GM18867 (cell line): ENCODE results near the gene GIMAP7.
"Not testable (repeated sequence)": the region's sequence is repeated elsewhere in the genome, so short reads cannot be mapped to it uniquely, and the experiment has no call there.

Source experiments
- ATAC-seq: cut with Tn5 transposase; IDR thresholded peaks from one replicate; pipeline ENCODE4 v1.9.1; 2021; ENCODE audit warnings: mild to moderate bottlenecking, moderate library complexity; ENCODE audit not compliant: unreplicated experiment

Gene GIMAP7

DNA sequence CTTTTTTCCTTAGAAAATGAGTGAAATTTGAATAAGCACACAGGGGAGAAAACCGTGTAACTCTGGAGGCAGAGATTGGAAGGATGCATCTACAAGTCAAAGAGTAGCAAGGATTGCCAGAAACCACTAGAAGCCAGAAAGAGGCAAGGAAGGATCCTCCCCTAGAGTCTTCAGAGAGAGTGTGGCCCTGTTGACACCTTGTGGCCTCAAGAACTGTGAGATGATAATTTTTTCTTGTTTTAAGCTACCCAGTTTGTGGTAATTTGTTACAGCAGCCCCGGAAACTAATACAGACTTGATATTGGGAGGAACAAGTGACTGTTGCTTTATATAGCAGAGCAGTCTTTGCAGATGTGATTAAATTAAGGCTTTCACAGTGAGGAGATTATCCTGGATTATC is 3.6 kb upstream of the GIMAP7 start:
- no peak for ATAC-seq

DNA sequence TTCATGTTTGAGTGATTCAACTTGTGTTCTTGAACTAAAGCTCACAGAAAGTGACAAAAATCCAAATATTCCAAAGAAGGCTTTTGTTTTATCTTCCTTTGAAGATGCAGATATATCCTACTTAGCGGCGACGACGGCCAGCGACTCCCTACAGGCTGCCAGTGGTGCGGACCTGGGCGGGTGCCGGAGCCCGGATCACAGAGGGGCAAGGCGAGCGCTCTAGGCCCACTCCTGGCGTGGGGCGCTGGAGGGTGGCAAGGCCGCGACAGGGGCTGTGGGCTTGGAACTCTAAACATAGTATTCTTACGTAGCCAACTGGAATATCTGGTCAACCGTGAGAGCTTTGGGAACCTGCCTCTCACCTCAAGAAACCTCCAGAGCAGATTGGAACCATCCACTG is 914 bp upstream of the GIMAP7 start:
- no peak for ATAC-seq

DNA sequence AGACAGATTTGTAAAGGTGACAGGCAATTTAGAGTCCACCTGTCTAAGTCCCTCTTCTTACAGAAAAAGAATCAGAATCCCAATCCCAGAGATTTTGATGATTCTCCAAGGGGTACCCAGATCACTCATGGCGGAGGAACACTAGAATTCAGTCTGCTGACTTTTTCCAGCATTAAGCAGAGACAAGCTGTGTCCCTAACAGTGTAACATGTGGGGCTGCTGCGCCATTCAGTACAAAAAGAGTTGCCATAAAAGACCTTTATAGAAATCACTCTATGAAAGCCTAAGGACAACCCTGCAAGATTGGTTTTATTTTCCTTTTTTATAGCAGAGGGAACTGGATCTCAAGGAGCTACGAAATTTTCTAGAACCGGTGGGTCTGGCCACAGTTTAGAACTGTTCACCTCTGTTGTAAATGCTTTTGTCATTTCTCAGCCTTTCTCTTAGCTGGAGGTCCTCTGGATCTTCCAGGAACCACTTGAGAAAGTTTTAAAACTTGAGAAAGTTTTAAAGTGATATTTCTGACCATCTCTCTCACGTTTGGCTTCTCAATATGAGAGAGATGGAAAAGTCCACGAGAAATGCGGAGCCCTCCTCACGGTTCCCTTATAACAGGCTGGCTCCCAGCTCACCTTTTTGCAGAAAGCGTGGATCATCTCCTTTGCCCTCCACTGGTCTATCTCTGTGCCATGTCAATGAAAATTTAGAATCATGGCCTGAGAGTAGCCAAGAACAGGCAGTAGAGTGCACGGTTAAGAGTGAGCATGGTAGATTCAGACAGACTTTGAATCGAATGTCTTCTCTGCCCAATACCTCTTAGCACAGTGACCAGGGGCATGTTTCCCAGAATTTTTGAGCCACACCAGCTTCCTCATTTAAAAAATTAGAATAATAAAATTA is 826 bp downstream of the GIMAP7 start:
- ATAC-seq = peak; percentile 22

DNA sequence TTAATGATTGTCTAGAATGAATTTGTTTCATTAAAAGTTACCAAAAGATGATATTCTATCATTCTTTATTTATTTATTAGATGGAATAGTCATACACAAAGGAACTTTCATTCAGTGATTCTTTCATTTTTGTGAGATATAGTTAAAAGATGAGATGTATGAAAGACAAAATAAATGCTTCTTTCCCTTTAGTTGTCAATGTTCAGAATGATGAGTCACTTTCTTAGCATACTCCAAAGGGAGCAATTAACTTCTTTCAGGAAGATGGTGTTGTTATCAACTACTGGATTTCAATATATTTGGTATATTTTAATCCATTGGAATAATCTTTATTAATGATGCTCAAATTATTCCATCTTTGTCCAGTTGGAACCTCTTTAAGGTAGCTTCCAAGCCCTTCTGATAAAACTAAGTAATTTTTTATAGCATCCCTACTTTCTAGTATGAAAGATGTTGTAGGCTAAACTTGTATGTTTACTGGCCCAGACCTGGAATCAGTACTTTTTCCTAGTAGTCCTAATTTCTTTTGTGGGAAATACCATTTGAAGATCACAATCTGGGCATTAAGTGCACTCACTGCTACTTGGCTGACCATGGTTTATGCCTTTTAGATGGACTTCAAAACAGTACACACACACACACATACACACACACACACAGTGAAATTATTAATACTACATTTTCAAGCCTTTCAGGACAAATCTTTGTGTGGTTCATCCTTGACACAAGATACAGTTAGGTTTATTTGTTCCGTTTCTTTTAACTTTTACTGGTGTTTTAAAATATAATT is 2.5 kb downstream of the GIMAP7 start:
- ATAC-seq = no peak

DNA sequence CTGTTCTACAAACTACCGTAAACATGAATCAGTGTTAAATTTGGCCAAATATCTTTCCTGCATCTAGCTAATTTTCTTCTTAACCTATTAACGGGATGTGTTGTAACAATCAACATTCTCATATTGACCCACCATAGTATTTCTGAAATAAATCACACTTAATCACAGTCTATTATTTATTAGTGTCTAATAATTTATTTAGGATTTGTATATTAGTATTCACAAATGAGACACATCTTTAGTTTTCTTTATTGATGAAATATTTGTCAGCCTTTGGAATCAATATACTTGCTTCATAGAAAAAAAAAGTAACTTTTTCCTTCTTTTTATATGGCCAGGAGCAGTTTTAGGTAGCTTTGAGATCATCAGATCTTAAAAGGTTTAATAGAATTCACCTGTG is 4.6 kb downstream of the GIMAP7 start:
- ATAC-seq = no peak

DNA sequence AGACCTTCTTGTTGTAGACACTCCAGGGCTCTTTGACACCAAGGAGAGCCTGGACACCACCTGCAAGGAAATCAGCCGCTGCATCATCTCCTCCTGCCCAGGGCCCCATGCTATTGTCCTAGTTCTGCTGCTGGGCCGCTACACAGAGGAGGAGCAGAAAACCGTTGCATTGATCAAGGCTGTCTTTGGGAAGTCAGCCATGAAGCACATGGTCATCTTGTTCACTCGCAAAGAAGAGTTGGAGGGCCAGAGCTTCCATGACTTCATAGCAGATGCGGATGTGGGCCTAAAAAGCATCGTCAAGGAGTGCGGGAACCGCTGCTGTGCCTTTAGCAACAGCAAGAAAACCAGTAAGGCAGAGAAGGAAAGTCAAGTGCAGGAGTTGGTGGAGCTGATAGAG is 5.5 kb downstream of the GIMAP7 start:
- no peak for ATAC-seq

DNA sequence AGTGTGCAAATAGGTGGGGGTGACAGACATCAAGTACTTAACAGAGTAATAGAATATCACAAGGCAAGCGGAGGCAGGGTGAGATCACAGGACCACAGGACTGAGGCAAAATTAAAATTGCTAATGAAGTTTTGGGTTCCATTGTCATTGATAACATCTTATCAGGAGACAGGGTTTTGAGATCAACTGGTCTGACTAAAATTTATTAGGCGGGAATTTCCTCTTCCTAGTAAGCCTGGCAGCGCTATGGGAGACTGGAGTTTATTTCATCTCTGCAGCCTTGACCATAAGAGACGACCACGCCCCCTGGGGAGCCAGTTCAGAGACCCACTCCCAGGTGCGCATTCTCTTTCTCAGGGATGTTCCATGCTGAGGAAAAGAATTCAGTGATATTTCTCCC is 8.3 kb downstream of the GIMAP7 start:
- not testable (repeated sequence) for ATAC-seq

DNA sequence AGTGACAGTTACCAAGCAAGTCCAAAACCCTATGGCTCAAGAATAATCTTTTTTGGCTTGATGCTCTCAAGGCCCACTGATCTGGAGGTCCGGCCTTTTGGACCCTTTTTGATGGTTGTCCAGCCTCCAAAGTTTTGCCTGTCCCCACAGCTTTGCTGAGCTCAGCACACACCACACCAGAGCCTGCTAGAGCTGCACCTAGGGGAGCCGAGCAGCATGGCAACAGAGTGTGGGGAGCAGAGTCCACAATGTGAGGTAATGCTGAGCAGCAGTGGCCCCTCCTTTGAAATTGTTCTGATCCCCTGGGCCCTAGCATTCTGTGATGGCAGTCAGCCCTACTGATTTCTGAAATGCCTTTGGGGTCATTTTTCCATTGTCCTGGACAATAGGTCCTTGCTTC is 9.3 kb downstream of the GIMAP7 start:
- no peak for ATAC-seq

DNA sequence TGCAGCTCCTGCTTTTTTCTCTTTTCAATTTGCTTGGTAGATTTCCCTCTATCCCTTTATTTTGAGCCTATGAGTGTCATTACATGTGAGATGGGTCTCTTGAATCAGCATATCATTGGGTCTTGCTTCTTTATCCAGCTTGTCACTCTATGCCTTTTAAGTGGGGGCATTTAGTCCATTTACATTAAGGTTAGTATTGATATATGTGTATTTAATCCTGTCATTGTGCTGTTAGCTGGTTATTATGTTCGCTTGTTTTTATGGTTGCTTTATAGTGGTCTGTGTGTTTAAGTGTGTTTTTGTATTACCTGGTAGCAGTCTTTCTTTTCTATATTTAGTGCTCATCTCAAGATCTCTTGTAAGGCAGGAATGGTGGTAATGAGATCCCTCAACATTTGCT is 17.0 kb downstream of the GIMAP7 start:
- no peak for ATAC-seq

DNA sequence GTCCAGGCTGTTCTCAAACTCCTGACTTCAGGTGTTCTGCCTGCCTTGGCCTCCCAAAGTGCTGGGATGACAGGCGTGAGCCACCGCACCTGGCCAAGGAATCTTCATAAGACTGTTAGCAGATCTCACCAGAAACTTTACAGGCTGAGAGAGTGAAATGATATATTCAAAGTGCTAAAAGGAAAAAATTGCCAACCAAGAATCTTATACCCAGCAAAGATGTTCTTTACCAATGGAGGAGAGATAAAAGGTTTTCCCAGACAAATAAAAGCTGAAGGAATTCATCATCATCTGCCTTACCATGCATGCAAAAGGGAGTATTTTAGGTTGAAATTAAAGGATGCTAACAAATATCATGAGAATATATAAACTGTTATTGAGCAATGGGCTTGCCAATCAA is 23.6 kb downstream of the GIMAP7 start:
- ATAC-seq = no peak

DNA sequence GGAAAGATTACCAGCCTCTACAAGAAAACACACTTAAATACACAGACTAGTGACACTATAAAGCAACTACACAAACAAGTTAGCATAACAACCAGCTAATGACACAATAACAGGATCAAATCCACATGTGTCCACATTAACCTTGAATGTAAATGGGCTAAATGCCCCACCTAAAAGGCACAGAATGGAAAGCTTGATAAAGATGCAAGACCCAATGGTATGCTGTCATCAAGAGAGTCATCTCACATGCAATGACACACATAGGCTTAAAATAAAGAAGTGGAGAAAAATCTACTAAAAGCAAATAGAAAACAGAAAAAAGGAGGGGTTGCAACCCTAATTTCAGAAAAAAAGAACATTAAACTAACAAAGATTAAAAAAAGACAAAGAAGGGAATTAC is 38.5 kb downstream of the GIMAP7 start:
- no peak for ATAC-seq

DNA sequence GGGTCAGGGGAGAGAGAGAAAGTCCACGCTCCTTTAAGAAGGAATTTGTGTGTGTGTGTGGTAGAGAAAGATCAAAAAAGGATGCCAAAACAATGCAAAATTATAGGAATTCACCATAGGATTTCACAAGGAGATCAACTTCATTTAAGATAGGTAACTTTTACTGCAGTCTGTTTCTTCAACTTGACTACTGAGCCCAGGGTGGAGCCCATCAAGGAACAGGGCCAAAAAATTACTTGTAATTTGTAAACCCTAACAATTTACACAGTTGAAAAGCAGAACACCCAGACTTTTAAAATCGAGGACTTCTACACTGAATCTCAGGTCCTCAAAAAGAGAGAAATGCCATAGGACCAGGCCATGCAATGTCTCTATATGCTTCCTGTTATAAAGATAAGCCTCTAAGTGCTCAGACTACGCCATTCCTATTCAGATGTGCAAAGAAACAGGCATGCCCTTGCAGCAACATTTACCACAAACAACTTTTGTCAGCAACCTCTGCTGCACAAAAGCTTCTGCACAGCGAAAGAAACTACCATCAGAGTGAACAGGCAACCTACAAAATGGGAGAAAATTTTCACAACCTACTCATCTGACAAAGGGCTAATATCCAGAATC is 42.0 kb downstream of the GIMAP7 start:
- ATAC-seq = no peak

DNA sequence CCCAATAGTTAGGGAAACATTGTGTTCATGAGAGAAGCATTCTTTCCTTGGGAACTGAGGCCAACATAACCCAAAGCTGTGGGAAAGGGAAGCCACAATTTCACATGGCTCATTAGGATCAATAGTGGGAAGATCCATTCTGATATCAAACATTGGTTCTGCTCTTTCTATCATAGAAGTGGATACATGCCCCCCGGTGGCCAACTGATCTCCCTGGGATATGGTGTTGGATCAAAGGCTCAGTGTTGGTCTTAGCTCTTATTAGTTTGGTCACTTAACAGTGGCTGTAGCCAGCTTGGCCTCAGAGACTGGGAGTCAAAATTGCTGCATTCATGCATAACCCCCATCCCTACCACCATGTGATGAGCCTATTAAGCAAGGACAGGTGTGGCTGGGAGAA is 45.8 kb downstream of the GIMAP7 start:
- ATAC-seq = no peak

DNA sequence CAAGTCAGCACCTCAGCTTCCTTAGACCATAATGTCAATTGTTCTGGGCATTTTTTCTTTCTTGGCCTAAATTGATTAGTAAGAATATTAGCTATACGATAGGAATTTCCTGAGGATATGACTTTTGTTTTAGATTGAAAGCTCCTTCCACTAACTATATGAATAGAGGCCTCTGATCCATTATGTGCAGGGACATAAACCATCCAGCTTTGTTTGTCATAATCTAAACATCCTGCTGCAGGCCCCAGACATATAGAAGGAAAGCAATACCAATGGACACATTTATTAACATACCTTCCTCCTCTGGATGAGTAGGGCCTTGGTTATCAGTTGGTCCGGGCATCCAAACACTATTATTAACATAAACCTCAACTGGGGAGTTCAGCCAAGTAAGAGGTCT is 48.2 kb downstream of the GIMAP7 start:
- no peak for ATAC-seq

DNA sequence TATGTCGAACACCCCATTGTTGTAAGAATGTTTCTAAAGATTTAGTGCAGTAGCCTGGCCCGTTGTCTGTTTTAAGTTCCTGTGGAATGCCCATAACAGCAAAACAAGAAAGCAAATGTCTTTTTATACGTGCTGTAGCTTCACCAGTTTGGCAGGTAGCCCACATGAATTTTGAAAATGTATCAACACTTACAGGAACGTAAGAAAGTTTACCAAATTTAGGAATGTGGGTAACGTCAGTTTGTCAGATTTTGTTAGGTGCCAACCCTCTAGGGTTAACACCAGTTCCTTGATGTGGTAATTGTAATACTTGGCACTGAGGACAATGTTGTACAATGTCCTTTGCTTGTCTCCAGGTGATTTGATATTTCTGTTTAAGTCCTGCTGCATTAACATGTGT is 49.3 kb downstream of the GIMAP7 start:
- ATAC-seq = no peak

DNA sequence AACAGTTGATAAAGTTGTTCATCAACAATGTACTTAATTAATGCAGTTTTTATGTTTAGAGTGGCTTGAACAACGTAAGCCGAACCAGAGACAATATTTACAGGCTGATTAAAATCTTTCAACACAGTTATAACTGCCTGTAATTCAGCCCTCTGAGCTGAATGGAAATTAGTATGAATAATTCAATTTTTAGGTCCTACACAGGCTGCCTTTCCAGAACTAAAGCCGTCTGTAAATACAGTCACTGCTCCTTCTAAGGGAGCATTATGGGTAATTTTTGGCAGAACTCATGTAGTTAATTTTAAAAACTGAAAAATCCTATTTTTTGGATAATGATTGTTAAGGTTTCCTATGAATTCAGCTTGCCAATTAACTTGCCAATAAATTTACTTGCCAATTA is 49.9 kb downstream of the GIMAP7 start:
- no peak for ATAC-seq

DNA sequence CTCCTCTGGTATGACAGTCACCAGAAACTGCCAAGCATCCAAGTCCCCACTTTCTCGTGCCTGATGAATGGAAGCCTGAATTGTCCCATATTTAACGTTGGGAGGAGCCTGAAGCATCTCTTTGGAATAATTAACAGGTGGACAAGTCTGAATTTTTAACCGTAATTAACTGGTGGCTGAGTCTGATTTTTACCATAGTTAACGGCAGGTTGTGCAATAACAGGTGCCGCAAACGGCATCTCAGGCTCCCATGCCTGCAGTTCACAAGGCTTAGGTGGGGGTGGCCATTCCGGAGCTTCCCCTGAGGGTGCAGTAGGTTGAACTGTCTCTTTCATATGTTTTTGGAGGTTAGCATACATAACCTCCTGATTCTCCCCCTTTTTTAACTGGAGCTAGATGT is 50.6 kb downstream of the GIMAP7 start:
- ATAC-seq = no peak

DNA sequence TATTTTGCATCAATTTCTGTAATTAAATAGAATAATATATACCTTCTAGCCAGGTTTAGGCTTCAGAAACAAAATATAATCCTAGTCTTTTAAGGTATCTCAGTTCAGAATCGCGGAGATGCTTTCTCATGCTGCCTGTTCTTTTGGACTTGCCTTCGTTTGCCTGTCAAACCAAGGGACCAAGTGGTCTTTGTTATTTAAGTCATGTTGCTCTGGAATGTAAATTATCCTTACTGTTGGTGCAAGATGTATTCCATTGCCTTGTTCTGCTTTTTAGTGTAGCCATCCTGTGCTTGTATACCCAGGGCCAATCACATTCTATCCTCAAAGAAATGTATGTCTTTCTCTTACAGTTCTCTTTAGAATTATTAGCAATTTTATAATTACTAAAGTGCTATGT is 51.5 kb downstream of the GIMAP7 start:
- no peak for ATAC-seq

DNA sequence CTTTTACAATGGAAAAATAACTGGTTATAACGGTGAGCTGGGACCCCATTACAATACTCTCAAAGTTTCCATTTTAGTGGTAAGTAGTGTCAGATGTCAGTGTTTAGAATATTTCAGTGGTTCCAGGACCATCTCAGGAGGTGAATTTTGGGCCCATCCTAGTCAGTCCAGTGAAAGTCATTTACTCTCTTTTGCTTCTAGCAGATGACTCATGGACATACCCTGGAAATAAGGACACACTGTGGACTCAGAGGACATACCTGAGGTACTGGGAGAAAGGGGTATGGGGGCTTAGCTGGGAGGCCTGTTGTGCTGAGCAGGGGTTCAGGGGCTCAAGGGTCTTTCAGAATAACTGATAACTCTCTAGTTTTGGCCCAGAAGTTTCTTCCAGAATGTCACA is 51.9 kb downstream of the GIMAP7 start:
- ATAC-seq = no peak

DNA sequence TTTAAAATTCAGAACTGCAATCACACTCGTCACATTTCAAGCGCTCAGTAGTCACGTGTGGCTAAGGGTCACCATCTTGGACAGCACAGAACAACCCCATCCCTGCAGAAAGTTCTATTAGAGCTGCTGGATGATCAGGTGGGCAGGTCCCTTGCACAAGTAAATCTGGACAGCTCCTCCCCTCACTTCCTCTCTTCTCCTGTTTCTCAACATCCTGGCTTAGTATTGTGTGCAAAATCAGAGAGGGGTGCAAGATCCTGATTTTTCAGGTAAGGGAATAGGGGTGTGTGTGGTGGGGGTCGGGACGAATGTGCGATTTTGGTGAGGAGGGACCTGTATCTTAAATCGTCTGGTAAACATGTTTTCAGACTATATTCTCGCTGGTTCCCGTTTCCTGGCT is 52.5 kb downstream of the GIMAP7 start, which contains the start of gene GIMAP4:
TSS of gene GIMAP4 (plus strand) at position 222 of the 400 bp plus-strand sequence. CDS start 2,512 bp downstream, outside the sequence.
- no peak for ATAC-seq

DNA sequence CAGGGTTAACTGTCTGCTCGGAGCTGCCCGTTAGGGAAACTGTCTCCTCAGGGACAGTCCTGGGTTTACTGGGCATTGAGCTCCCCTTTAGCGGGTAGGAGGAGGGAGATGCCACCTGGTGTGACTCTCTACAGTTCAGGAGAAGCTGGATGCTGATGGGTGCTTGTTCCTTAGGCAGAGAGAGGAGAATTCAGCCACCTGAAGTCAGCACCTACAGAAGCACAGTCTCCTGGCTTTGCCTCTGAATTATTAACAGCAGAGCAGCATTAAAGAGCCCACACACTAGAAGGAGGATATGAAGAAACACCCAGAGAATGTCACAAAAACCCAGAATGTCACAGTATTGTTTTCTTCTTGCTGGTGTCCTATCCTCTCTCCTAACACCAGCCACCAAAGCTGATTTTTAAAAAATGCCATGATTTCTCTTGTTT is 53.2 kb downstream of the GIMAP7 start:
- no peak for ATAC-seq

DNA sequence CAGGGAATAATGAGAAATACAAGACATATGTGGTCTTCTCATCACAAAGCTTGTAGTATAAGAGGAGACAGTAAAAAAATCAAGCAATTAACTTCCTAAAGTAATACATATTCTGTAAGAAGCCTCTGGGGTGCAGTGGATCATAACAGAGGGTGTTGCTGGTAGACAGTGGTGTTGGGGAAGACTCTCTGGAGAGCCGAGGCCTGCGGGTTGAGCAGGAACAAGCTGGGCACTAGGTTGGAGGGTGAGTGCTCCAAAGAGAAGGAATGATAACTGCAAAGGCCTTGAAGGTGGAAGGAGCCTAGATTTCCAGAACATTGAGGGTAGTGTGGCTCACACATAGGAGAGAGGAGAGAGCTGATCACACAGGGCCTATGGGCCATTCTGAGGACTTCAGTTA is 54.0 kb downstream of the GIMAP7 start:
- ATAC-seq = no peak
